Esophagus muscularis mucosa (tissue), 2 donors: Measurements from ENCODE around the gene GSTA2.

Experiments used
- POLR2A ChIP-seq: fragments of 450-650 bp; IDR thresholded peaks from one replicate; pipeline ENCODE4 v1.6.1; 2017; ENCODE audit warnings: antibody characterized with exemption, moderate library complexity, mild to moderate bottlenecking, low read depth
- POLR2AphosphoS5 ChIP-seq, 2 donors: sonication (generic); formaldehyde crosslinking; IDR thresholded peaks; one replicate each; pipeline ENCODE4 v1.6.1; 2017; ENCODE audit warnings: antibody characterized with exemption in 2 of 2

DNA sequence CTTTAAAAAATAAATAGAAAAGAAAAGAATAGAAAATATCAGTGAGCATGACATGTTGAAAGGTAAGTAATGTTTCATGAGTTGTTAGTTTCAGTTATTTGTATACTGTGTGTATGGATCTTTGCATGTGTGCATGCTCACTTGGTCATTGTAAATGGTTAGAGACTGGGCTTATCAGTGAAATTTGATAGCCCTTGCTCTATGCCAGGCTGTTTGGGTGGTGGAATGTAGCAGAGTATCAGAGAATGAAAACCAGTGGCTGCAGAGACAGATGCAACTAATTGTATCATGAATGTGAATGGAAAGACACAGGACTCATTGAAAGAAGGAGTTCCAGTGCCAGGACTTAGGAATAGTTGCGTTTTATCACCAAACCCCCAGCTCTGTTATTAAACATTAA is 4.2 kb downstream of the GSTA2 start:
- no peak for TF ChIP-seq POLR2A
- TF ChIP-seq POLR2AphosphoS5 (IDR thresholded peaks at IDR 0.05) = no peak
